Peyer's patch (tissue), 4 donors: Measurements from ENCODE around the gene DFFB. TPM values are rescaled to one million over a fixed set of nuclear protein-coding genes. Genes with fewer than 3 reads are reported as not detected.
A peak's percentile ranks its signal among the peaks of the same experiment; 100 is the strongest.

Experiments
- DNase-seq, 3 donors: peaks; one replicate each; pipeline ENCODE4 v3.0.0-alpha.2; 2017 to 2019
- H3K27ac ChIP-seq, 4 donors: fragments of 200-600 bp; sonication (generic); one replicate each; pipeline ENCODE4 v1.5.1; 2016 to 2019
- H3K27me3 ChIP-seq, 2 donors: fragments of 200-600 bp; sonication (generic); one replicate each; pipeline ENCODE4 v1.5.1; 2019
- H3K36me3 ChIP-seq, 3 donors: fragments of 200-600 bp; sonication (generic); one replicate each; pipeline ENCODE4 v1.5.1; 2016 to 2019
- H3K4me1 ChIP-seq, 4 donors: fragments of 200-600 bp; sonication (generic); one replicate each; pipeline ENCODE4 v1.5.1; 2016 to 2019
- H3K4me3 ChIP-seq, 4 donors: fragments of 200-600 bp; sonication (generic); 1 replicate in 3 of 4; 2 replicates in 1 of 4; pipeline ENCODE4 v1.5.1; 2016 to 2019; ENCODE audit warnings: mild to moderate bottlenecking in 1 of 4
- H3K9me3 ChIP-seq, 4 donors: fragments of 200-600 bp; sonication (generic); one replicate each; pipeline ENCODE4 v1.5.1; 2016 to 2019; ENCODE audit warnings: mild to moderate bottlenecking in 1 of 4
- POLR2A ChIP-seq, 2 donors: fragments of 450-650 bp; IDR thresholded peaks; one replicate each; pipeline ENCODE4 v1.5.1; 2017; ENCODE audit warnings: antibody characterized with exemption in 2 of 2, mild to moderate bottlenecking in 2 of 2, moderate library complexity in 2 of 2
- total RNA-seq, 4 donors: library from RNA; depleted of rRNA; stranded (reverse); fragments of >200 nt; gene quantifications; one replicate each; pipeline ENCODE4 v1.1.0, GENCODE V29; 2016
- TF ChIP-seq, protein P1 (sequence below), 6 experiments: fragments of 450-650 bp in 4 of 6; fragments of 200-600 bp in 2 of 6; sonication (generic) in 1 of 6; IDR thresholded peaks; one replicate each; pipeline ENCODE4 v1.5.1; 2017 to 2019; ENCODE audit warnings: antibody characterized with exemption in 6 of 6, mild to moderate bottlenecking in 3 of 6, moderate library complexity in 1 of 6

Gene DFFB
- total RNA-seq, 4 donors from 2014 or later, result 6.8 to 22.8 (median 13.7) TPM

GRCh38 chr1:3910049-3910731 is 52.9 kb downstream of the DFFB start:
- H3K4me1 ChIP-seq, result no peaks in the 10 kb centered on the region
- H3K4me3 ChIP-seq, result no peak overlapping the region
- H3K27ac ChIP-seq, result no peak overlapping the region
- DNase-seq, result peak; percentile 34 to 55 (median 53)
- no peaks in the 10 kb centered on the region for H3K9me3 ChIP-seq
- no peak for TF ChIP-seq POLR2A (IDR thresholded peaks at IDR 0.05)
- TF ChIP-seq, protein P1, sequence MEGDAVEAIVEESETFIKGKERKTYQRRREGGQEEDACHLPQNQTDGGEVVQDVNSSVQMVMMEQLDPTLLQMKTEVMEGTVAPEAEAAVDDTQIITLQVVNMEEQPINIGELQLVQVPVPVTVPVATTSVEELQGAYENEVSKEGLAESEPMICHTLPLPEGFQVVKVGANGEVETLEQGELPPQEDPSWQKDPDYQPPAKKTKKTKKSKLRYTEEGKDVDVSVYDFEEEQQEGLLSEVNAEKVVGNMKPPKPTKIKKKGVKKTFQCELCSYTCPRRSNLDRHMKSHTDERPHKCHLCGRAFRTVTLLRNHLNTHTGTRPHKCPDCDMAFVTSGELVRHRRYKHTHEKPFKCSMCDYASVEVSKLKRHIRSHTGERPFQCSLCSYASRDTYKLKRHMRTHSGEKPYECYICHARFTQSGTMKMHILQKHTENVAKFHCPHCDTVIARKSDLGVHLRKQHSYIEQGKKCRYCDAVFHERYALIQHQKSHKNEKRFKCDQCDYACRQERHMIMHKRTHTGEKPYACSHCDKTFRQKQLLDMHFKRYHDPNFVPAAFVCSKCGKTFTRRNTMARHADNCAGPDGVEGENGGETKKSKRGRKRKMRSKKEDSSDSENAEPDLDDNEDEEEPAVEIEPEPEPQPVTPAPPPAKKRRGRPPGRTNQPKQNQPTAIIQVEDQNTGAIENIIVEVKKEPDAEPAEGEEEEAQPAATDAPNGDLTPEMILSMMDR (IDR thresholded peaks at IDR 0.05), result no peak
- no peaks in the 10 kb centered on the region for H3K36me3 ChIP-seq
- H3K27me3 ChIP-seq, result no peaks in the 10 kb centered on the region

DNA sequence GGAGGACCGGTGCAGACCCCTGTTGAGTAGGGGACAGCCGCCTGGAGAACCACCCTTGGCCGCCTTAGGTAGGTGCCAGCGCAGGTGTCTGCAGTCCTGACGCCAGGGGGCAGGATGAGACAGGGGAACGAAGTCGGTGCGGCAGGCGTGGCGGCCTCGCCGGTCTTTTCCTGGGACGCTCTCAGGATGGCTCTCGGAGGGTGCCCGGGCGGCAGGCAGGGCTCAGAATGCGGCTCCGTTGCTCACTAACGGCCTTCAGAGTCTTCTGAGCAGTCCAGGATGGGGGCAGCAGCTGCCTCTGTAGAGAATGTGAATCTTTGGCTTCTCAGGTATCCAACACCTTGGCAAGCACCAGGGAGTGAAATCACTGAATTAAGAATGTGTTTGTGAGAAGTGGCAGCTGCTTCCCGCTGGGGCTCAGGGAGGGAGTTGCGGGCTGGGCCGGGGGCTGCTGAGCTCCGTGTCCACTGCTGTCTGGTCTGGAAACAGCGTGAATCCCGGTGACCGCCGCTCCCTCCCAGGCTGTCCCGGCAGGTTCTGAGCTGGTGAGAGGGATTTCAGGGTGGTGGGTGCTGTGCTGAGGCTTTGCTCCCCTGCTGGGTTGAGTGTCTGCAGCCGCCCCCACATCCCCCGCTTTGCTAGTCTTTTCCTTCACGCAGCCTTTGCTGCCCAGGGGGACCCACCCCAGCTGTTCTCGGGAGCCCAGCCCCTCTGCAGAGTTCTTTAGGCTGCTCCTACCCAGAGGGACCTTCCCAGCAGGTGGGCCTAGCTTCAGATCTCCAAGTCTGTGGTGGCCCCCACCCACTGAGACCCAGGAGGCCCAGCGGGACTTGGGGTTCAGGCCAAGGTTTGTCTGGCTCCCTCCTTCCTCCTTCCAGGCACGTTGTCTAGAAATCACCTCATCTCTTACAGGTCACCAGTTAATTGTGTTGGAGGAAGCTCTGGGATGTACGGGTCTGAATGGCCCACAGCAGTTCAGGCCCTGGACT is 53.9 kb downstream of the DFFB start:
- TF ChIP-seq, protein P1 (IDR thresholded peaks at IDR 0.05), result peak; percentile 46 to 78 (median 76)
- no peak for TF ChIP-seq POLR2A (IDR thresholded peaks at IDR 0.05)
- Histone ChIP-seq H3K9me3 (no peaks in the 10 kb centered on the region), H3K27ac (no peak overlapping the region), H3K4me1 (no peaks in the 10 kb centered on the region), H3K4me3 (no peak overlapping the region), H3K27me3 (no peaks in the 10 kb centered on the region), H3K36me3 (no peaks in the 10 kb centered on the region)
- peak; percentile 80 to 90 (median 86) for DNase-seq

DNA sequence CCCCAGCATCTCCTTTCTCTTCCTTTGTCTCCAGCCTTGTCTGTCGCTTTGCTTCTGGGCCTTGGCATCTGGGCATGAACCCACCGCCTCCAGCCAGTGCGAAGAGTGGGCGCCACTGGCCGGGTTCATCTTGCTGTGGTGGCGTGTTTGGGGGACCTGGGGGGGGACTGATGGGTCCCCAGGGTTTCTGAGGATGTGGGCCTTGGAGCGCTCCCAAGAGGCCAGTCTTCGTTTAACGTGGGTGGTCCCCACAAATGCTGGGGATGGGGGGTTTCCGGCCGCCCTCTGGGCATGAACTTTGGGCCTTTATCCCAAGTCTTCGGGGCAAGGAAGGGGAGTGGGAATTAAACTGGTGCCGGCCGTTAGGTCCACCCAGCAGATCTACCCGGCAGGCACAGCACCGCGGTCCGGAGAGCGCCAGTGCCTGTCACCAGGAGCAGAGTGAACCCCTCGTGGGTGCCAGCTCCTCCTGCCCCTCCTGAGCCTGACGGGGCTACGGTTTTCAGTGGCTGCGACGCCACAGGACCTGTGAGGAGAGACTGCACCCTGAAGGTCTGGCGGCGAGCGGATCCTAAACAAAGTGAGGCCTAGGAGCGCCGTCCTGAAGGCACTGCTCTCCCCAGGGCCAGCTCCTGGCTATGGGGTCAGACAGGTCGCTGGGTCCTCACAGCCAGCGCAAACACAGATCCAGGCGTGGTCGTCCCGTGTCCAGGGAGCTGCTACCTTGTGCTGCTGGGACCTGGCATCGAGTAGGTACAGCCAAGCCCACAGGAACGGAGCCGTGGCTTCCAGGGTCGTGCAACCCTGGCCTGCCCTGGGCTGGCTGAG is 54.9 kb downstream of the DFFB start:
- Histone ChIP-seq H3K4me1 (no peaks in the 10 kb centered on the region), H3K4me3 (no peak overlapping the region), H3K27me3 (no peaks in the 10 kb centered on the region), H3K9me3 (no peaks in the 10 kb centered on the region), H3K36me3 (no peaks in the 10 kb centered on the region), H3K27ac (no peak overlapping the region)
- TF ChIP-seq, protein P1 (IDR thresholded peaks at IDR 0.05), result no peak
- TF ChIP-seq POLR2A (IDR thresholded peaks at IDR 0.05), result no peak
- peak in 1 of 3 donors; percentile 39 for DNase-seq

DNA sequence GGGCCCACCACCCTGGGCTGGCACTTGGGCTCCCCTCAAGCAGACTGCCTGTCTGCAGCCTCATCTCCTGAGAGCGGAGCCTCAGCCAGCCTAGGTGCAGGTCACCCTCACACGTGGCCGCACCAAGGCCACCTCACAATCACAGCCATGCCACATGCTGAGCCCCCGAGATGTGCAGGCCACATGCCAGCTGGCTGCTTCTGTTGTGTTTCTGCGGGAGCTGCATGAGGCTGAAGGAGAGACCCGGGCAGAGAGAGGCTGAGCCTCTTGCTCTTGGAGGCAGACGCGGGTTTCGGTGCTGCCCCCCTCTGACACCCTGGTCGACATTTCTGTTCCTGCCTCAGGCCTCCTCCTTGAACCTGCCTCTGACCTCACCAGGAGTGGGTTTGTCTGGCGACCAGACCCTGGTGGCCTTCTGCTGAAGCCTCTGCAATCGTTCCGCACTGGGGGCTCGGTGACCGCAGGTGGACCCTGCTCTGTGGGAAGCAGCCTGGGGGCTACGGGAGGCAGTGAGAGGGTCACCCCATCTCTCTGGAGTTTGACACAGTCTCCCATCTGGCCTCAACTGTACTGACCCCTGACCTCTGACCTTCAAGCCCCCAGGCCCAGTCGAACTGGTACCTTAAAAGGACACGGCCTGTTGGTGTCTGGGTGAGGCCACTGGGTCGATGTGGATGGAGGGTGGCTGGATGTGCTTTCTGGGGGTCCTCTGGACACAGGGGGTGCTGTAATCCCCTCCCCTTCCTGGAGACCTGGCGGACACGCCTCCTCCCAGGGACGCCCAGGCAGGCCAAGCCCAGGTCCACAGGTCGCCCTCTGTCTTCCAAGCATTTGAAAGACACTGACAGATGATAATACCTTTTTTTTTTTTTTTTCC is 55.8 kb downstream of the DFFB start:
- H3K4me3 ChIP-seq, result no peak overlapping the region
- no peaks in the 10 kb centered on the region for H3K36me3 ChIP-seq
- no peaks in the 10 kb centered on the region for H3K27me3 ChIP-seq
- H3K9me3 ChIP-seq, result no peaks in the 10 kb centered on the region
- TF ChIP-seq, protein P1 (IDR thresholded peaks at IDR 0.05), result no peak
- TF ChIP-seq POLR2A (IDR thresholded peaks at IDR 0.05), result no peak
- H3K27ac ChIP-seq, result no peak overlapping the region
- H3K4me1 ChIP-seq, result no peaks in the 10 kb centered on the region
- peak in 1 of 3 donors; percentile 45 for DNase-seq
